Type B pancreatic cell (in vitro differentiated cells): Measurements from ENCODE around the gene TSC22D1. TPM values are rescaled to one million over a fixed set of nuclear protein-coding genes. Genes with fewer than 3 reads are reported as not detected.

Experiments used
- DNase-seq: peaks from one replicate; pipeline ENCODE4 v3.0.0; 2021; ENCODE audit warnings: mixed read lengths; ENCODE audit not compliant: unreplicated experiment; ENCODE audit errors: extremely low spot score
- H3K27ac Mint-ChIP-seq: 2 replicates; pipeline ENCODE4 v1.8.0; 2021; ENCODE audit warnings: mild to moderate bottlenecking, mixed read lengths
- H3K27me3 Mint-ChIP-seq: 2 replicates; pipeline ENCODE4 v1.8.0; 2021; ENCODE audit warnings: mixed read lengths
- H3K36me3 Mint-ChIP-seq: 2 replicates; pipeline ENCODE4 v1.8.0; 2021; ENCODE audit warnings: mixed read lengths
- H3K4me1 Mint-ChIP-seq: one replicate; pipeline ENCODE4 v1.8.0; 2021; ENCODE audit warnings: mixed read lengths; ENCODE audit not compliant: unreplicated experiment
- H3K4me3 Mint-ChIP-seq: 2 replicates; pipeline ENCODE4 v1.8.0; 2021; ENCODE audit warnings: mild to moderate bottlenecking, mixed read lengths
- H3K9me3 Mint-ChIP-seq: 2 replicates; pipeline ENCODE4 v1.8.0; 2021; ENCODE audit warnings: mixed read lengths
- total RNA-seq: library from RNA; stranded (reverse); gene quantifications from 2 replicates; pipeline ENCODE4 v1.2.1, GENCODE V29; 2021; ENCODE audit warnings: low replicate concordance
- TF ChIP-seq, protein P1 (sequence below): fragments of 200-600 bp; sonication (generic); conservative IDR thresholded peaks from 2 replicates; pipeline ENCODE4 v1.5.0; 2021; ENCODE audit warnings: antibody characterized with exemption, mild to moderate bottlenecking

Gene TSC22D1
- total RNA-seq, 1 donor from 2014 or later = 132 TPM

DNA sequence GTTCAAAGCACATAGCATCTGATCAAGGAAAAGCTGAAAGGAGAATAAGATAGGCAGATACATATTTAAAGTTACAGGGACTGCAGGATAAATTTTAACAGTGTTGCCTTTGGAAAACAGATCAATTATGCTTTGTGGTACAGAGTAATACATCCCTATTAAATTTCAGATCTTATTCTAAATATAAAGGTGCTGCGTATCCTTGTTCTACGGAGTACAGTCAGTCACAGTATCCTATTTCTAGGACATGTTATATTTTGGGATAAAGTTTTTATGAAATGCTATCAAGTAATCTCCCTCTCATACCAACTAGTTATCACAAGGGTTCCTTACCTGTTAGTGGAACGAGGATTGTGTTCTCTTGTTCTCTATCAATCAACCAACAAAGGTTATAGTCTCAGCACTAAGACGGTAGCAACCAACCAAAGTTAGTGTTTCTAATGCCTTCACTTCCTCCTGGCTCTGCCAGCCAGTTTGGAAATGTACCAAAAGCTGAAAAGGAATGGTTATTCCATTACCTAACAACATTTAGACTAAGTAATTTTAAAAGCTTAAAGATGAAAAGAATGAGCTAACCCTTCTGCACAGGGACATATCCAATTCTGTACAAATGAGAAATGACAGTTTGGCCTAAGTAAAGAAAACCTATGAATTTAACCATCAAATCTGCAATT, 35.2 kb downstream of the TSC22D1 start:
- TF ChIP-seq, protein P1, sequence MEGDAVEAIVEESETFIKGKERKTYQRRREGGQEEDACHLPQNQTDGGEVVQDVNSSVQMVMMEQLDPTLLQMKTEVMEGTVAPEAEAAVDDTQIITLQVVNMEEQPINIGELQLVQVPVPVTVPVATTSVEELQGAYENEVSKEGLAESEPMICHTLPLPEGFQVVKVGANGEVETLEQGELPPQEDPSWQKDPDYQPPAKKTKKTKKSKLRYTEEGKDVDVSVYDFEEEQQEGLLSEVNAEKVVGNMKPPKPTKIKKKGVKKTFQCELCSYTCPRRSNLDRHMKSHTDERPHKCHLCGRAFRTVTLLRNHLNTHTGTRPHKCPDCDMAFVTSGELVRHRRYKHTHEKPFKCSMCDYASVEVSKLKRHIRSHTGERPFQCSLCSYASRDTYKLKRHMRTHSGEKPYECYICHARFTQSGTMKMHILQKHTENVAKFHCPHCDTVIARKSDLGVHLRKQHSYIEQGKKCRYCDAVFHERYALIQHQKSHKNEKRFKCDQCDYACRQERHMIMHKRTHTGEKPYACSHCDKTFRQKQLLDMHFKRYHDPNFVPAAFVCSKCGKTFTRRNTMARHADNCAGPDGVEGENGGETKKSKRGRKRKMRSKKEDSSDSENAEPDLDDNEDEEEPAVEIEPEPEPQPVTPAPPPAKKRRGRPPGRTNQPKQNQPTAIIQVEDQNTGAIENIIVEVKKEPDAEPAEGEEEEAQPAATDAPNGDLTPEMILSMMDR = no peak
- Mint-ChIP-seq H3K27ac (no peak overlapping the region), H3K9me3 (no peaks in the 10 kb centered on the region), H3K27me3 (no peaks in the 10 kb centered on the region), H3K4me1 (peaks cover 10% of the 10 kb centered on the region), H3K4me3 (no peak overlapping the region), H3K36me3 (peaks cover 16% of the 10 kb centered on the region)
- no peak for DNase-seq

DNA sequence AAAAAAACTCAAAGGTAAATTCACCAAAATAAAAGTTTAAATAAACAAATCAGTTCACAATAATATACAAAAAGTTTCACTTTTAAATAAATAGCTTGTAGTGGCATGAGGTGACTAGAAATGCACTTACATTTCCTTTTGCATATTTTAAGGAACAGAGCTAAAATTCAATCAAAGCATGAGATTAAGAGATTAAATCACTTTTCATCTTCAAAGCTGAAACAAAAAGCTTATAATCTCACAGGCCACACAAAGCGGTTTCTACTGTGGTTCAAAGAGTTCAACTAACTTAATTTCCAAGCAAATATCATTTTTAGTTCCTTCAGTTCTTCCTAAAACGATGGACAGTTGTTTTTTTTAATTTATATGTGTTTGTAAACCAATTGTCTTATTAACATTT, 38.9 kb downstream of the TSC22D1 start:
- TF ChIP-seq, protein P1 = no peak
- Mint-ChIP-seq H3K9me3 (no peaks in the 10 kb centered on the region), H3K36me3 (peaks cover 16% of the 10 kb centered on the region), H3K27me3 (no peaks in the 10 kb centered on the region), H3K4me3 (no peak overlapping the region), H3K27ac (no peak overlapping the region), H3K4me1 (peaks cover 7% of the 10 kb centered on the region)
- DNase-seq = no peak

DNA sequence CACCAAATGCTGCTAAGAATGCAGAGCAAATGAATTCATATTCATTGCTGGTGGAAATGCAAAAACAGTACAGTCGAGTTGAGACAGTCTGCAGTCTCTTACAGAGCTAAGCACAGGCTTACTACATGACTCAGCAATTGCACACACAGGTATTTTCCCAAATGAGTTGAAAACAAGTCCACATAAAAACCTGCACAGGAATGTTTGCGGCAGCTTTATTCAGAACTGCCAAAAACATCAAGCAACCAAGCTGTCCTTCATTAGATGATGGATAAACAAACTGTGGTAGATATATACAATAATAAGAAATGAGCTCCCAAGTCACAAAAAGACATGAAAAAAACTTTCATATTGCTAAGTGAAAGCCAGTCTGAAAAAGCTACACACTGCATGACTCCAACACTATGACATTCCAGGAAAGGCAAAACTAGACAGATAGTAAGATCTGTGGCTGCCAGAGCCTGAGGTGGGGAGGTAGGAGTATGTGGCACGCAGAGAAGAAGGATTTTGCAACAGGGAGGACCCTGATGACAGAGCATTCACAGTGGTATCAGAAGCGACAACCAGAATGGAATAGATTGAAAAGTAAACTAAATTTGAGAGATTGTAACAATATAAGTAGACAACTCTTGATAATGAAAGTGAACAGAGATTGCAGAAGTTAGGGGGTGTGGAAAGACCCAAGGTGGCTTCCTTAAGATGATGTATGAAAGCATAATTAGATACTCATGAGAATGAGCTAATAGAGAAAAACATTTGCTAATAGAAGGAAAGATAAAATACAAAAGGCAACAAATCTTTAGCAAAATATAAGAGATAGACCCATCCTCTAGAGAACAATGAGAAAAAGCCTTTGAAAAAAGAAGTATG, 52.7 kb downstream of the TSC22D1 start:
- DNase-seq = no peak
- TF ChIP-seq, protein P1 = no peak
- Mint-ChIP-seq H3K27me3 (no peaks in the 10 kb centered on the region), H3K9me3 (no peaks in the 10 kb centered on the region), H3K4me1 (peaks cover 10% of the 10 kb centered on the region), H3K4me3 (no peak overlapping the region), H3K27ac (no peak overlapping the region), H3K36me3 (no peaks in the 10 kb centered on the region)

DNA sequence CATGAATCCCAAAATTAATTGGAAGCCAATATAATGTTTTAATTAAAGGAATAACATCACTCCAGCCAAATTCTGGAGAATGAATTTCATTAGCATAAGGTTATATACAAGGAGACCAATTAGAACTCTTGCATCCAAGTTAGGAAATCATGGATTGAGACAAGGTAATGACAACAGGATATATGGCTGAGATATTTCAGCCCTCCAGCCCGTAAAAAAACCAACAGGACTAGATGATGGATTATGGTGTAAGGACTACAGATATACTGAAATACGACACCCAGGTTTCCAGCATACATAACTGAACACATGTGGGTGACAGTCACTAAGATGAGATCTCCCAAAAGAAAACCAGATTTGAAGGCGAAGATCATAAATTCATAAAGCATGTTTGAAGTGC, 56.5 kb downstream of the TSC22D1 start:
- TF ChIP-seq, protein P1 = no peak
- Mint-ChIP-seq H3K27ac (no peak overlapping the region), H3K36me3 (peaks cover 4% of the 10 kb centered on the region), H3K4me1 (peaks cover 16% of the 10 kb centered on the region), H3K27me3 (no peaks in the 10 kb centered on the region), H3K9me3 (no peaks in the 10 kb centered on the region), H3K4me3 (no peak overlapping the region)
- DNase-seq = no peak

DNA sequence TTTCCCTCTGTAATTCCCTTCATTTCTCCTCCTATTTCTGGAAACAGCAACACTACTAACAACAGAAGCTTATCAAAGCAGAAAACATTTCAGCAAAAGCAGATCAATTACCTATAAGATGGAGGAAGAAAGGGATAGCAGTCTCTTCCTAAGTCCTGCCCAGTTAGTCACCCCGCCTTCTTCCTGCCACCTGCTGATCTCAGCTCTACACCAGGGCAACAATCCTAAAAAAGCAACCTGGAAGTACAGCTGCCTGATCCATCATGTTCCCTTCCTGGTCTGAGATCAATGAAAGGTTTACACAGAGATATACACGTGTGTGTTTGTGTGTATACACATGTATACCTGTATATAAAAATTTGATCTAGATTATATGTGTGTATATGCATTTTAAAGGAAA, 59.4 kb downstream of the TSC22D1 start:
- H3K27me3 Mint-ChIP-seq = no peaks in the 10 kb centered on the region
- no peaks in the 10 kb centered on the region for H3K9me3 Mint-ChIP-seq
- DNase-seq = no peak
- H3K4me1 Mint-ChIP-seq = peaks cover 16% of the 10 kb centered on the region
- TF ChIP-seq, protein P1 = no peak
- no peak overlapping the region for H3K4me3 Mint-ChIP-seq
- no peak overlapping the region for H3K27ac Mint-ChIP-seq
- peaks cover 19% of the 10 kb centered on the region for H3K36me3 Mint-ChIP-seq
